Vagina (tissue), 2 donors: ENCODE results near the gene ST8SIA6.

Experiments used
- POLR2A ChIP-seq, 2 donors: fragments of 450-650 bp; IDR thresholded peaks; one replicate each; pipeline ENCODE4 v1.6.1; 2017; ENCODE audit warnings: antibody characterized with exemption in 2 of 2, mild to moderate bottlenecking in 2 of 2, moderate library complexity in 2 of 2
- POLR2AphosphoS5 ChIP-seq, 2 donors: sonication (generic); formaldehyde crosslinking; IDR thresholded peaks; one replicate each; pipeline ENCODE4 v1.9.0; 2017; ENCODE audit warnings: antibody characterized with exemption in 2 of 2, mild to moderate bottlenecking in 2 of 2, low read depth in 1 of 2; ENCODE audit not compliant: insufficient read depth in 1 of 2
- TF ChIP-seq, protein P1 (sequence below), 3 experiments: fragments of 450-650 bp in 2 of 3; fragments of 200-600 bp in 1 of 3; sonication (generic) in 1 of 3; IDR thresholded peaks; one replicate each; pipeline ENCODE4 v1.5.1; 2017 to 2019; ENCODE audit warnings: antibody characterized with exemption in 3 of 3, mild to moderate bottlenecking in 2 of 3, moderate library complexity in 2 of 3

GRCh38 chr10:17380016-17380415 lies 74.4 kb downstream of the ST8SIA6 start:
- no peak for TF ChIP-seq POLR2AphosphoS5 (IDR thresholded peaks at IDR 0.05; ENCODE audit: insufficient read depth in 1 of 2, low read depth in 1 of 2)
- no peak for TF ChIP-seq POLR2A (IDR thresholded peaks at IDR 0.05)
- TF ChIP-seq, protein P1, sequence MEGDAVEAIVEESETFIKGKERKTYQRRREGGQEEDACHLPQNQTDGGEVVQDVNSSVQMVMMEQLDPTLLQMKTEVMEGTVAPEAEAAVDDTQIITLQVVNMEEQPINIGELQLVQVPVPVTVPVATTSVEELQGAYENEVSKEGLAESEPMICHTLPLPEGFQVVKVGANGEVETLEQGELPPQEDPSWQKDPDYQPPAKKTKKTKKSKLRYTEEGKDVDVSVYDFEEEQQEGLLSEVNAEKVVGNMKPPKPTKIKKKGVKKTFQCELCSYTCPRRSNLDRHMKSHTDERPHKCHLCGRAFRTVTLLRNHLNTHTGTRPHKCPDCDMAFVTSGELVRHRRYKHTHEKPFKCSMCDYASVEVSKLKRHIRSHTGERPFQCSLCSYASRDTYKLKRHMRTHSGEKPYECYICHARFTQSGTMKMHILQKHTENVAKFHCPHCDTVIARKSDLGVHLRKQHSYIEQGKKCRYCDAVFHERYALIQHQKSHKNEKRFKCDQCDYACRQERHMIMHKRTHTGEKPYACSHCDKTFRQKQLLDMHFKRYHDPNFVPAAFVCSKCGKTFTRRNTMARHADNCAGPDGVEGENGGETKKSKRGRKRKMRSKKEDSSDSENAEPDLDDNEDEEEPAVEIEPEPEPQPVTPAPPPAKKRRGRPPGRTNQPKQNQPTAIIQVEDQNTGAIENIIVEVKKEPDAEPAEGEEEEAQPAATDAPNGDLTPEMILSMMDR (IDR thresholded peaks at IDR 0.05) = no peak
